Breast epithelium (tissue), 4 donors: ENCODE data around the gene OMA1. TPM values are rescaled to one million over a fixed set of nuclear protein-coding genes. Genes with fewer than 3 reads are reported as not detected.

Source experiments
- DNase-seq, 2 donors: peaks; one replicate each; pipeline ENCODE4 v3.0.0-alpha.2; 2019; ENCODE audit warnings: low spot score in 2 of 2
- H3K27ac ChIP-seq, 2 donors: fragments of 200-600 bp; sonication (generic) in 1 of 2; one replicate each; pipeline ENCODE4 v1.5.1; 2016 to 2019; ENCODE audit warnings: mild to moderate bottlenecking in 1 of 2
- H3K27me3 ChIP-seq, 2 donors: fragments of 200-600 bp; sonication (generic) in 1 of 2; one replicate each; pipeline versions ENCODE4 v1.5.1 to v1.6.0; 2017 to 2019; ENCODE audit warnings: control low read depth in 1 of 2, mild to moderate bottlenecking in 1 of 2
- H3K36me3 ChIP-seq: fragments of 200-600 bp; one replicate; pipeline ENCODE4 v1.5.1; 2019
- H3K4me1 ChIP-seq, 2 donors: fragments of 200-600 bp; sonication (generic); one replicate each; pipeline ENCODE4 v1.5.1; 2016 to 2019; ENCODE audit warnings: control low read depth in 1 of 2
- H3K4me3 ChIP-seq, 3 donors: fragments of 200-600 bp; sonication (generic); 1 replicate in 2 of 3; 2 replicates in 1 of 3; pipeline ENCODE4 v1.5.1; 2016 to 2019; ENCODE audit warnings: mild to moderate bottlenecking in 3 of 3, moderate library complexity in 2 of 3
- H3K9me3 ChIP-seq, 2 donors: fragments of 200-600 bp; sonication (generic) in 1 of 2; one replicate each; pipeline ENCODE4 v1.5.1; 2016 to 2019; ENCODE audit warnings: control low read depth in 1 of 2
- POLR2A ChIP-seq: fragments of 450-650 bp; IDR thresholded peaks from one replicate; pipeline ENCODE4 v1.6.1; 2016; ENCODE audit warnings: antibody characterized with exemption, mild to moderate bottlenecking, moderate library complexity
- POLR2AphosphoS5 ChIP-seq, 3 donors: sonication (generic); formaldehyde crosslinking; IDR thresholded peaks; one replicate each; pipeline ENCODE4 v1.6.1; 2017; ENCODE audit warnings: antibody characterized with exemption in 3 of 3
- intact Hi-C: fragments of 100-400 bp; cut with DNase I; formaldehyde crosslinking; loops from one replicate; pipeline ENCODE4 v1.15.1; 2023; ENCODE audit warnings: low total_unique reads
- total RNA-seq, 3 donors: library from RNA; depleted of rRNA; stranded (reverse); fragments of >200 nt; gene quantifications; one replicate each; pipeline ENCODE4 v1.1.0, GENCODE V29; 2016
- TF ChIP-seq, protein P1 (sequence below), 3 donors: fragments of 450-650 bp; IDR thresholded peaks; one replicate each; pipeline ENCODE4 v1.5.1; 2016 to 2017; ENCODE audit warnings: antibody characterized with exemption in 3 of 3, mild to moderate bottlenecking in 3 of 3, moderate library complexity in 3 of 3

OMA1 gene
- total RNA-seq, 3 donors from 2014 or later = 26.4 to 79.8 (median 48.2) TPM

DNA sequence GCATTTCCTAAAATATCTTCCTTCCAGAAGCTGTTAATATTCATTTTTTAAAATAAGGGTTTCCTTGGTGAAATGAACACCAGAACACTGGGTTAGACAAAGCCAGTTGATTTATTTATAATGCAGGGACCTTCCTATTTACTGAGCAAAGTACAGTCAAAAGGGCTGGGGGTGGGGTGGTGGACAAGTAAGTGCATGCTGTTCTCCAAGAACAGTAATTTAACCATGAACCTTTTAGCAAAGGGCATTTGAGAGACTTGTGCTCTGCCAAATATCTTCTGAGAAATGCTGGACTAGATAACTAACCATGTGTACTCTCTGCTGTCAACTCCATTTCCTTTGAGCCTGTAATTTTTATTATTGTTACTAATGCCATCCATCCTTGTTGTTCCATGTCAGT, 100.2 kb downstream of the OMA1 start:
- Histone ChIP-seq H3K4me1 (no peaks in the 10 kb centered on the region), H3K9me3 (no peaks in the 10 kb centered on the region), H3K4me3 (no peak overlapping the region), H3K27ac (no peak overlapping the region), H3K36me3 (no peaks in the 10 kb centered on the region), H3K27me3 (no peaks in the 10 kb centered on the region)
- DNase-seq = no peak
- intact Hi-C loops = no loop called here
- TF ChIP-seq, protein P1, sequence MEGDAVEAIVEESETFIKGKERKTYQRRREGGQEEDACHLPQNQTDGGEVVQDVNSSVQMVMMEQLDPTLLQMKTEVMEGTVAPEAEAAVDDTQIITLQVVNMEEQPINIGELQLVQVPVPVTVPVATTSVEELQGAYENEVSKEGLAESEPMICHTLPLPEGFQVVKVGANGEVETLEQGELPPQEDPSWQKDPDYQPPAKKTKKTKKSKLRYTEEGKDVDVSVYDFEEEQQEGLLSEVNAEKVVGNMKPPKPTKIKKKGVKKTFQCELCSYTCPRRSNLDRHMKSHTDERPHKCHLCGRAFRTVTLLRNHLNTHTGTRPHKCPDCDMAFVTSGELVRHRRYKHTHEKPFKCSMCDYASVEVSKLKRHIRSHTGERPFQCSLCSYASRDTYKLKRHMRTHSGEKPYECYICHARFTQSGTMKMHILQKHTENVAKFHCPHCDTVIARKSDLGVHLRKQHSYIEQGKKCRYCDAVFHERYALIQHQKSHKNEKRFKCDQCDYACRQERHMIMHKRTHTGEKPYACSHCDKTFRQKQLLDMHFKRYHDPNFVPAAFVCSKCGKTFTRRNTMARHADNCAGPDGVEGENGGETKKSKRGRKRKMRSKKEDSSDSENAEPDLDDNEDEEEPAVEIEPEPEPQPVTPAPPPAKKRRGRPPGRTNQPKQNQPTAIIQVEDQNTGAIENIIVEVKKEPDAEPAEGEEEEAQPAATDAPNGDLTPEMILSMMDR (IDR thresholded peaks at IDR 0.05) = no peak
- TF ChIP-seq POLR2AphosphoS5 (IDR thresholded peaks at IDR 0.05) (no peak), POLR2A (no peak)

DNA sequence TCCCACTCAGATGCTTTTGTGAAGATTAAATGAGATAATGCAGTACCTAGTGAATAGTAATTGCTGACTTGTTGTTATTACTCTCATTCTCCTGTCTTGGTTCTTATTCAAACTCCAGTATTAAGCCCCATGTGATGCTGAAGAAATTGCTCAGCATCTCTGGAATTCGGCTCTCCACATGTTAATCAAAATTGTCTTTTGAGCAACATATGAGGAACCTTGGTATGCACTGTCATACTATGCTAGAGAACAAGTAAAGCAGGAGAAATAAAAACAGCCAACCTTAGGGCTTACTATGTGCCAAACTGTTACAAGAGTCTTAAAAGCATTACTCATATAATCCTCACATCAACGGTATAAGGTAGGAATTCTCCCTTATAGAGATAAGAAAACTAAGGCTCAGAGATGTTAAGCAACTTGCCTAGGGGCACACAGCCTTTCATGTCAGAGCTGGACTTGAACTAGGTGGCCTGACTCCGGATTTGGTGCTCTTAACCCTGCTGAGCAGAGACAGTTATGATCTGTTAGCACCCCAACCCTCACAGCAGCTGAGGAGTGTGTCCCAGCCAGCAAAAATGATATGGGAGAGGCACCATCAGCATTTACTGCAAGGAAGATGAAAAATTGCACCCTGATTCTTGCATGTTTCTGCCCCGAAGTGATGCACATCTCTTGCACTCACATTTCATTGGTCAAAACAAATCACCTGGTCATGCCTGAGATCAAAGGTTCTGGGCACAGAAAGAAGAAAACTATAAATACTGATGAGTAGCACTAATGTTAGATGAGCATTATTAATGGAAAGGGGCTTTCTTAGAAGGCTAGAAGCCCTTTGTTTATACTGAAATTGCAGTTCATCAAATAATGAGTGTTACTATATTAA, 102.3 kb downstream of the OMA1 start:
- H3K36me3 ChIP-seq = no peaks in the 10 kb centered on the region
- H3K27me3 ChIP-seq = no peaks in the 10 kb centered on the region
- TF ChIP-seq POLR2A (no peak), POLR2AphosphoS5 (IDR thresholded peaks at IDR 0.05) (no peak)
- TF ChIP-seq, protein P1 (IDR thresholded peaks at IDR 0.05) = no peak
- DNase-seq = no peak
- no peak overlapping the region for H3K27ac ChIP-seq
- H3K4me3 ChIP-seq = no peak overlapping the region
- H3K9me3 ChIP-seq = no peaks in the 10 kb centered on the region
- no peaks in the 10 kb centered on the region for H3K4me1 ChIP-seq
- intact Hi-C loops = no loop called here

DNA sequence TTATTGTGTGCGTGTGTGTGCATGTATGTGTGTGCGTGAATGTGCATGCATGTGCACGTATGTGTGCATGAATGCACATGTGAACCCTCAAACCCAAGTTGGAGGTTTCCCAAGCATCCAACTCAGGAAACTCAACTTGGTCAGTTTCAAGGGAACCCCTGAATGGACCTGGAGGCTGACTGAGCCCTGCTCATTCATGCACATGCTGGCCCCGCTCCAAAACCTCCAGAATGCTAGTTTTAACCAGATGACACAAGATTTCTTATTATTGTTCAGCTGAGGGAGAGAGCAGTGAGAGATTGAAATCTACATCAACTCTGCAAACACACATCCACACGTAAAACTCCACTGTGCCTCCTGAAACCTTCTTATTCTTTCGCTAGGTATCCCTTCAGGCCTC, 104.4 kb downstream of the OMA1 start:
- H3K36me3 ChIP-seq = no peaks in the 10 kb centered on the region
- no peaks in the 10 kb centered on the region for H3K4me1 ChIP-seq
- DNase-seq = no peak
- no peak overlapping the region for H3K4me3 ChIP-seq
- TF ChIP-seq, protein P1 (IDR thresholded peaks at IDR 0.05) = no peak
- TF ChIP-seq POLR2A (no peak), POLR2AphosphoS5 (IDR thresholded peaks at IDR 0.05) (no peak)
- intact Hi-C loops = no loop called here
- H3K9me3 ChIP-seq = no peaks in the 10 kb centered on the region
- no peak overlapping the region for H3K27ac ChIP-seq
- H3K27me3 ChIP-seq = no peaks in the 10 kb centered on the region

DNA sequence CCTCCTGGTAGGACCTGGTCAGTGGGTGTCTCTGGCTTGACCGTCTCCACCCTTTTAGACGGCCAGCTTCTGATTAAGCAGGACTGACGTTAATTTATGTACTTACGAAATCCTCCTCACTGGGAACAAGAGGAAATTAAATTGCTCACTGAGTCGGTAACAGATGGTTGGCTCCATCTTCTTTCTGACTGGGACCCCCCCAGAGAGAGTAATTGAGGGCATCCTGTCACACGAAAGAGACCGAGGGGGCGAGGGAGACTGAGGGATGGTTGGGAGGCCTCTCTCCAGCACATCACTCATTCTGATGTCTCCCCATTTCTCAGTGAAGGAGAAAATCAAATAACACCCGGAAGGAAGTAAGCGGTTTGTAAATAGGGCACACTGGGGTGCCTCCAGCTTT, 104.8 kb downstream of the OMA1 start:
- Histone ChIP-seq H3K36me3 (no peaks in the 10 kb centered on the region), H3K9me3 (no peaks in the 10 kb centered on the region), H3K27ac (no peak overlapping the region), H3K4me3 (no peak overlapping the region), H3K27me3 (no peaks in the 10 kb centered on the region), H3K4me1 (no peaks in the 10 kb centered on the region)
- TF ChIP-seq, protein P1 (IDR thresholded peaks at IDR 0.05) = no peak
- TF ChIP-seq POLR2AphosphoS5 (IDR thresholded peaks at IDR 0.05) (no peak), POLR2A (no peak)
- intact Hi-C loops = no loop called here
- DNase-seq = no peak

DNA sequence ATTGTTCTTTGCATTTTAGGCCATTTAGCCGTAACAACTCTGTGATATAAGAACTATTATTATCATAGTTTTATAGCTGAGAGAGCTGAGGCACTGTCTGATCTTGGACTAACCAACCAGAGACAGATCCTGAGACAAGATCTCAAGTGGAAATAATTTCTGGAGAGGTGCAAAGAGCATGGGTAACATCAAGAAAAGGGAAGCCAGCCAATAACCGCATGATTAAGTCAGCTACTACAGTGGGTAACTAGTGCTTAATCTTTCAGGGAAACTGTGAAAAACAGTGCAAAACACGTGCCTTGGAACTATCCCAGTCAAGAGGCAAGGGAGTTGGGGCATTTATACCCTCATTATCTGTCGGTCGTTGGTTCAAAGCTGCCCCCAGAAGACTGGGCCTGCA, 105.8 kb downstream of the OMA1 start:
- intact Hi-C loops = no loop called here

More for the DNA sequence above, 105.8 kb downstream of the OMA1 start:
- no peaks in the 10 kb centered on the region for H3K9me3 ChIP-seq
- H3K4me3 ChIP-seq = no peak overlapping the region
- H3K27ac ChIP-seq = no peak overlapping the region
- no peak for DNase-seq
- H3K4me1 ChIP-seq = no peaks in the 10 kb centered on the region
- H3K27me3 ChIP-seq = no peaks in the 10 kb centered on the region
- no peaks in the 10 kb centered on the region for H3K36me3 ChIP-seq
- TF ChIP-seq POLR2AphosphoS5 (IDR thresholded peaks at IDR 0.05) (no peak), POLR2A (no peak)
- TF ChIP-seq, protein P1 (IDR thresholded peaks at IDR 0.05) = no peak
